Gastroesophageal sphincter (tissue), 4 donors: Measurements from ENCODE around the gene APBA2. TPM values are rescaled to one million over a fixed set of nuclear protein-coding genes. Genes with fewer than 3 reads are reported as not detected.

Experiments used
- ATAC-seq: fragments of 150-250 bp; one replicate; pipeline ENCODE4 v1.9.1; 2016; ENCODE audit warnings: mild to moderate bottlenecking, moderate library complexity
- H3K27ac ChIP-seq, 4 donors: fragments of 200-600 bp; sonication (generic) in 3 of 4; 1 replicate in 3 of 4; 2 replicates in 1 of 4; pipeline ENCODE4 v1.5.1; 2016 to 2019
- H3K27me3 ChIP-seq: fragments of 200-600 bp; sonication (generic); one replicate; pipeline ENCODE4 v1.5.1; 2019
- H3K36me3 ChIP-seq, 2 donors: fragments of 200-600 bp; sonication (generic); one replicate each; pipeline ENCODE4 v1.5.1; 2019; ENCODE audit warnings: control low read depth in 1 of 2
- H3K4me1 ChIP-seq, 3 donors: fragments of 200-600 bp; sonication (generic); 1 replicate in 2 of 3; 2 replicates in 1 of 3; pipeline ENCODE4 v1.5.1; 2016 to 2019; ENCODE audit warnings: control low read depth in 2 of 3
- H3K4me3 ChIP-seq, 2 donors: fragments of 200-600 bp; sonication (generic); one replicate each; pipeline ENCODE4 v1.5.1; 2019; ENCODE audit warnings: mild to moderate bottlenecking in 1 of 2, moderate library complexity in 1 of 2
- H3K9me3 ChIP-seq, 3 donors: fragments of 200-600 bp; sonication (generic); one replicate each; pipeline ENCODE4 v1.5.1; 2017 to 2019; ENCODE audit warnings: control low read depth in 2 of 3
- EP300 ChIP-seq: sonication (generic); formaldehyde crosslinking; IDR thresholded peaks from one replicate; pipeline ENCODE4 v1.6.1; 2017; ENCODE audit warnings: antibody characterized with exemption, mild to moderate bottlenecking
- POLR2A ChIP-seq, 2 donors: fragments of 450-650 bp; IDR thresholded peaks; one replicate each; pipeline ENCODE4 v1.6.1; 2017; ENCODE audit warnings: antibody characterized with exemption in 2 of 2, mild to moderate bottlenecking in 2 of 2, moderate library complexity in 1 of 2
- POLR2AphosphoS5 ChIP-seq: sonication (generic); formaldehyde crosslinking; IDR thresholded peaks from one replicate; pipeline ENCODE4 v1.6.1; 2017; ENCODE audit warnings: antibody characterized with exemption
- WGBS, 2 donors: methylation state at CpG; one replicate each; pipeline ENCODE4 v1.1.5; 2018; ENCODE audit warnings: low coverage in 1 of 2; 5-methylcytosine and 5-hydroxymethylcytosine counted together
- total RNA-seq, 4 donors: library from RNA; depleted of rRNA; stranded (reverse); fragments of >200 nt; gene quantifications; one replicate each; pipeline ENCODE4 v1.1.0, GENCODE V29; 2016
- TF ChIP-seq, protein P1 (sequence below), 4 experiments: fragments of 200-600 bp in 2 of 4; fragments of 450-650 bp in 2 of 4; sonication (generic) in 1 of 4; IDR thresholded peaks; one replicate each; pipeline ENCODE4 v1.5.1; 2017 to 2019; ENCODE audit warnings: antibody characterized with exemption in 4 of 4, mild to moderate bottlenecking in 2 of 4, moderate library complexity in 2 of 4

APBA2 gene
- total RNA-seq, 4 donors from 2014 or later: 3.1 to 14.9 (median 4.2) TPM

DNA sequence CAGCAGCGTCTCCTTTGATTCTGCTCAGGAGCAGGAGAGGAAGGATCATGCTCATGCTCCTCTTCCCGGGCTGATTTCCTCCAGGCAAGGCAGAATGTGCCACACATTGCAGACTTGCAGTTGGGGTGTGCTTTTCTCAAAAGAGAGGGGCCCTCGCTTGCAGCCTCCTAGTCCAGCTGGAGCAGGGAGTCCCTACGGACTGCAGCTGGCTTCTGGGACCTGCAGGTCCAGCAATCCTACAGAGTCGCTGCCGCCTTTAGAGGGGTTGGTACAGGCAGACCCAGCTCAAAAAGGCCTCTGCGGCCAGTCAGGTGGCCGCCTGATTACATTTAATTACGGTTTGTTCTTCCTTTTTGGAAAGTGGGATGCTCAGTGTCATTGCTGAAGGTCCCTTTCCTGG, 210.0 kb downstream of the APBA2 start:
- H3K4me3 ChIP-seq: no peak overlapping the region
- no peaks in the 10 kb centered on the region for H3K36me3 ChIP-seq
- no peaks in the 10 kb centered on the region for H3K27me3 ChIP-seq
- 94% methylated on average over 5 of the region's 9 CpGs; no CpG with 5 or more reads in 1 of the 2 donors for WGBS, 2 donors
- H3K9me3 ChIP-seq: no peaks in the 10 kb centered on the region
- no peak for ATAC-seq
- H3K27ac ChIP-seq: no peak overlapping the region
- no peaks in the 10 kb centered on the region for H3K4me1 ChIP-seq
- TF ChIP-seq, protein P1, sequence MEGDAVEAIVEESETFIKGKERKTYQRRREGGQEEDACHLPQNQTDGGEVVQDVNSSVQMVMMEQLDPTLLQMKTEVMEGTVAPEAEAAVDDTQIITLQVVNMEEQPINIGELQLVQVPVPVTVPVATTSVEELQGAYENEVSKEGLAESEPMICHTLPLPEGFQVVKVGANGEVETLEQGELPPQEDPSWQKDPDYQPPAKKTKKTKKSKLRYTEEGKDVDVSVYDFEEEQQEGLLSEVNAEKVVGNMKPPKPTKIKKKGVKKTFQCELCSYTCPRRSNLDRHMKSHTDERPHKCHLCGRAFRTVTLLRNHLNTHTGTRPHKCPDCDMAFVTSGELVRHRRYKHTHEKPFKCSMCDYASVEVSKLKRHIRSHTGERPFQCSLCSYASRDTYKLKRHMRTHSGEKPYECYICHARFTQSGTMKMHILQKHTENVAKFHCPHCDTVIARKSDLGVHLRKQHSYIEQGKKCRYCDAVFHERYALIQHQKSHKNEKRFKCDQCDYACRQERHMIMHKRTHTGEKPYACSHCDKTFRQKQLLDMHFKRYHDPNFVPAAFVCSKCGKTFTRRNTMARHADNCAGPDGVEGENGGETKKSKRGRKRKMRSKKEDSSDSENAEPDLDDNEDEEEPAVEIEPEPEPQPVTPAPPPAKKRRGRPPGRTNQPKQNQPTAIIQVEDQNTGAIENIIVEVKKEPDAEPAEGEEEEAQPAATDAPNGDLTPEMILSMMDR (IDR thresholded peaks at IDR 0.05): no peak
- TF ChIP-seq EP300 (no peak), POLR2AphosphoS5 (no peak)

DNA sequence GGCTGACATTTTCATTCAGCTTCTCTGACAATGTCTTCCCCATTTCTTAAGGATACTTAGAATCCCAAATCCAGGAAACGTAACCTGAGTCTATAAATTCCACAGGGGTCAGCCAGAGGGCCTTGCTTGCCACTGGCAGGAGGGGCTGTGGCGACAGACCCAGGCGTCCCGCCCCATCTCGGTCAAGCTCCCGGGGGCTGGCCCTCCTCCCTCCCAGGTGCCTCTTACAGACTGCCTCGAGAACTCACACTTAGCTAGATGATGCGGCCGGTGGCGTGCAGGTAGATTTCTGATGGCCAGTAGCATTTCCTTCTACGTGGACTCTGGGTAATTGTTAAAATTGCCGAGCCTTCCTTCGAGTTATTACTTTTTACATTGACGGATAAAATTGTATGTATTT, 211.4 kb downstream of the APBA2 start:
- Histone ChIP-seq H3K4me1 (no peaks in the 10 kb centered on the region), H3K27me3 (no peaks in the 10 kb centered on the region), H3K9me3 (no peaks in the 10 kb centered on the region), H3K4me3 (no peak overlapping the region), H3K36me3 (no peaks in the 10 kb centered on the region), H3K27ac (no peak overlapping the region)
- 86 to 90% methylated on average over 6 to 12 of the region's 14 CpGs for WGBS, 2 donors
- TF ChIP-seq POLR2AphosphoS5 (no peak), EP300 (no peak)
- no peak for ATAC-seq

DNA sequence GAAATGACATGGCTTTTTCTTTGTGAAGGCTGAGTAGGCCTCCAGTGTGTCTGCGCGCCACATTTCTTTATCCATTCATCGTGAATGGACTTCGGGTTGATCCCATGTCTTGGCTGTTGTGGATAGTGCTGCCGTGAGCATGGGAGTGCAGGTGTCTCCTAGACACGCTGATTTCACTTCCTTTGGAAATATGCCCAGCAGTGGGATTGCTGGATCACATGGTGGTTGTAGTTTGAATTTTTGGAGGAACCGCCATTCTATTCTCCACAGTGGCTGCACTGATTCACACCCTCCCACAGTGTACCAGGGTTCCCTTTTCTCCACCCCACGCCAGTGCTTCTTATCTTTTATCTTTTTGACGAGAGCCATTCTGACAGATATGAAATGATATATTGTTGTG, 212.2 kb downstream of the APBA2 start:
- H3K4me1 ChIP-seq: peaks cover 0 to under 1% (median 0%) of the 10 kb centered on the region in 3 donors
- H3K4me3 ChIP-seq: no peak overlapping the region
- no peaks in the 10 kb centered on the region for H3K27me3 ChIP-seq
- 54 to 76% methylated on average over 5 of the region's 9 CpGs for WGBS, 2 donors
- H3K27ac ChIP-seq: no peak overlapping the region
- no peaks in the 10 kb centered on the region for H3K36me3 ChIP-seq
- TF ChIP-seq, protein P1 (IDR thresholded peaks at IDR 0.05): no peak
- TF ChIP-seq EP300: no peak
- TF ChIP-seq POLR2AphosphoS5: no peak
- no peak for TF ChIP-seq POLR2A (IDR thresholded peaks at IDR 0.05)
- no peak for ATAC-seq
- no peaks in the 10 kb centered on the region for H3K9me3 ChIP-seq

DNA sequence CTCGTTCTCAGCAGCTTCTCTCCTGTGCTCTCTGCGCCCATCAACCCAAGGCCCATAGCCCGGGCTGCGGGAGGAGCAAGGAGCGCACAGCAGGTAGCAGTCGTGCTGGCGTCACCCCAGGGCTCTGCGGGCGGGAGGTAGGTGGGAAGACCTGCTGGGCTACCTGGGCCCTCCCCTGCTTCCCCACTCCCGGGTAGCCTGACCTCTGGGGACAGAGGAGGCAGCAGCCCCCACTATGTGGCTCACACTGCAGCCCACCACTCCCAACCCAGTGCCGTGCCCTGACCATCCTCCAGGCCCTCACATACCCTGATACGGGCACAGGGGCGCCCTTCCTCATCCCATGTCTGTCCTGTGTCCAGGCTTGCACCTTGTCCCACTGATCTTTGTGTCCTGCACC, 212.9 kb downstream of the APBA2 start:
- TF ChIP-seq POLR2AphosphoS5: no peak
- no peak for TF ChIP-seq EP300
- TF ChIP-seq, protein P1 (IDR thresholded peaks at IDR 0.05): no peak
- no peak for TF ChIP-seq POLR2A (IDR thresholded peaks at IDR 0.05)
- no peaks in the 10 kb centered on the region for H3K9me3 ChIP-seq
- no peak for ATAC-seq
- H3K4me1 ChIP-seq: peaks cover 0 to 7% (median 4%) of the 10 kb centered on the region in 3 donors
- H3K27me3 ChIP-seq: no peaks in the 10 kb centered on the region
- no peaks in the 10 kb centered on the region for H3K36me3 ChIP-seq
- no peak overlapping the region for H3K27ac ChIP-seq
- WGBS, 2 donors: 80 to 100% methylated on average over 2 of the region's 13 CpGs
- H3K4me3 ChIP-seq: no peak overlapping the region

DNA sequence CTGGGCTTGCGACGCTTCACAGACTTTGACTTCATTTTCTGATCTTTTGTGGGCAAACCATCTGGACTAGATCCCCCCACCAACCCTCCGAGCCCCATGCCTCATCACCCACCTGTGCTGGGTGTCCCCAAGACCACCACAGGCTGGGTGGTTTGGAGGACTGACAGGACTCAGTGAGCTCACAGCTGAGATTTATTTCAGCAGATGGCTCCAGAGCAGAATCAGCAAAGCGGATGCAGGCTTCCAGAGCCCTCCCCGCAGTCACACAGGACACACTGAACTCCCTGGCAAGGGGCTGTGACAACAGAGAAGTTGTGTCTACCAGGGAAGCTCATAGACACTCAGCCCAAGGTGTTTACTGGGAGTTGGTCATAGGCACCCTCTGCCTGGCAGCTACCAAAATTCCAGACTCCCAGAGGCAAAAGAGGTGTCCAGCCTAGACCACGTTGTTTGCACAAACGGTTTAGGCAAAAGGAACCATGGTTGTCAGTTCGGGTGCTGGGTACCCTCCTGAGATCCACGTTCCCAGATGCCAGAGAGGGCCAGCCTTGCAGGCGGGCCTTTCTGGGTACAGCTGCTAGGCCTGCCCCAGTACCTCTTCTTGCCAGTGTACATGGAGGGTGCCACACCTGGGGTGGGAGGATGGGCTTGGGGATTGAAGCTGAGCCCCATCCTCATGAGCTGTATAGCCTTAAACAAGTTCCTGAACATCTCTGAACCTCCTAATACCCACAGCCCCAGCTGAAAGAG, 213.5 kb downstream of the APBA2 start:
- Histone ChIP-seq H3K9me3 (no peaks in the 10 kb centered on the region), H3K4me3 (no peak overlapping the region), H3K36me3 (no peaks in the 10 kb centered on the region), H3K27me3 (no peaks in the 10 kb centered on the region), H3K4me1 (peaks cover 0 to 14% (median 4%) of the 10 kb centered on the region in 3 donors), H3K27ac (no peak overlapping the region)
- TF ChIP-seq POLR2AphosphoS5: no peak
- TF ChIP-seq, protein P1 (IDR thresholded peaks at IDR 0.05): no peak
- TF ChIP-seq POLR2A (IDR thresholded peaks at IDR 0.05): no peak
- TF ChIP-seq EP300: no peak
- WGBS, 2 donors: 100% methylated on average over 2 of the region's 10 CpGs; no CpG with 5 or more reads in 1 of the 2 donors
- no peak for ATAC-seq
